ENCODE results near the gene ADAM15. TPM values are rescaled to one million over a fixed set of nuclear protein-coding genes. Genes with fewer than 3 reads are reported as not detected.

Gene ADAM15
- total RNA-seq, 5 donors from 2014 or later (not counting 1 experiment from before 2014, with no cell fraction given): 17.3 to 53.0 (median 37.2) TPM

- H3K27ac ChIP-seq (ENCODE audit: low read length): no peak overlapping the region
- Mint-ChIP-seq H3K36me3 (peaks cover 11% of the 10 kb centered on the region), H3K4me3 (no peak overlapping the region), H3K9me3 (no peaks in the 10 kb centered on the region), H3K27ac (no peak overlapping the region), H3K27me3 (no peaks in the 10 kb centered on the region), H3K4me1 (peaks cover 29 to 42% (median 35%) of the 10 kb centered on the region in 3 donors)
- WGBS (ENCODE audit: insufficient coverage): no CpG with 5 or more reads among the region's 3 CpGs
- POLR2A ChIA-PET: no interaction called here
- CTCF ChIA-PET: interaction anchor here in 1 of 2 donors (9.5 kb wide), 1 partner anchor 17 kb away, joined by 57 read pairs; no protein-coding TSS in a partner anchor
- ATAC-seq (replicated peaks in 1 of 4) (no peak), DNase-seq (no peak)
- no peak overlapping the region for H3K4me3 ChIP-seq (ENCODE audit: control insufficient read depth in 1 of 2, extremely low read depth in 1 of 2, low read length in 1 of 2)
- H3K9me3 ChIP-seq: no peaks in the 10 kb centered on the region
- H3K4me1 ChIP-seq (ENCODE audit: control insufficient read depth in 1 of 2, extremely low read depth in 1 of 2, insufficient read depth in 2 of 2, low read length in 2 of 2): peaks cover 14 to 38% of the 10 kb centered on the region in 2 experiments
- peaks cover 0 to 9% of the 10 kb centered on the region in 2 experiments for H3K27me3 ChIP-seq (replicated peaks in 1 of 2; ENCODE audit: control insufficient read depth in 2 of 2, extremely low read depth in 1 of 2, insufficient read depth in 2 of 2, low read length in 1 of 2)
- peaks cover 6 to 15% of the 10 kb centered on the region in 2 donors for H3K36me3 ChIP-seq (ENCODE audit: control insufficient read depth in 2 of 2, extremely low read depth in 1 of 2, insufficient read depth in 1 of 2, low read length in 1 of 2)
Observed at GRCh38 chr1:155068599-155068998, 17.5 kb downstream of the ADAM15 start.

- WGBS (ENCODE audit: insufficient coverage): no CpG with 5 or more reads among the region's 7 CpGs
- POLR2A ChIA-PET: no interaction called here
- peak overlapping the region in 1 of 3 donors; percentile 67 for H3K4me3 Mint-ChIP-seq
Observed at GRCh38 chr1:155069551-155070157, 18.5 kb downstream of the ADAM15 start.

GRCh38 chr1:155070158-155070621, 19.1 kb downstream of the ADAM15 start:
- H3K27me3 ChIP-seq (replicated peaks in 1 of 2; ENCODE audit: control insufficient read depth in 2 of 2, extremely low read depth in 1 of 2, insufficient read depth in 2 of 2, low read length in 1 of 2): peaks cover 0 to 9% of the 10 kb centered on the region in 2 experiments
- no peak overlapping the region for H3K27ac ChIP-seq (ENCODE audit: low read length)
- ATAC-seq (replicated peaks in 1 of 4): no peak
- peak overlapping the region in 1 of 2 donors; percentile 42 for H3K4me3 ChIP-seq (ENCODE audit: control insufficient read depth in 1 of 2, extremely low read depth in 1 of 2, low read length in 1 of 2)
- peaks cover 6 to 15% of the 10 kb centered on the region in 2 donors for H3K36me3 ChIP-seq (ENCODE audit: control insufficient read depth in 2 of 2, extremely low read depth in 1 of 2, insufficient read depth in 1 of 2, low read length in 1 of 2)
- H3K27ac Mint-ChIP-seq: no peak overlapping the region
- H3K9me3 ChIP-seq: no peaks in the 10 kb centered on the region
- peaks cover 23 to 38% (median 34%) of the 10 kb centered on the region in 3 donors for H3K4me1 Mint-ChIP-seq
- H3K4me3 Mint-ChIP-seq: peak overlapping the region in 2 of 3 donors; percentile 13 to 67
- DNase-seq: no peak
- no peaks in the 10 kb centered on the region for H3K9me3 Mint-ChIP-seq
- H3K4me1 ChIP-seq (ENCODE audit: control insufficient read depth in 1 of 2, extremely low read depth in 1 of 2, insufficient read depth in 2 of 2, low read length in 2 of 2): peaks cover 21 to 39% of the 10 kb centered on the region in 2 experiments
- ChIA-PET POLR2A (no interaction called here), CTCF (interaction anchor here (0.5 to 9.5 kb wide), 4 partner anchors 13 to 21 kb away, joined by 6 to 57 read pairs (median 8); no protein-coding TSS in a partner anchor)
- 70% methylated on average over 15 of the region's 28 CpGs for WGBS (ENCODE audit: insufficient coverage)
- H3K27me3 Mint-ChIP-seq: no peaks in the 10 kb centered on the region
- peaks cover 11% of the 10 kb centered on the region for H3K36me3 Mint-ChIP-seq

More at GRCh38 chr1:155069551-155070157, 18.5 kb downstream of the ADAM15 start:
- H3K36me3 ChIP-seq (ENCODE audit: control insufficient read depth in 2 of 2, extremely low read depth in 1 of 2, insufficient read depth in 1 of 2, low read length in 1 of 2): peaks cover 6 to 15% of the 10 kb centered on the region in 2 donors
- no peaks in the 10 kb centered on the region for H3K9me3 ChIP-seq
- no peak overlapping the region for H3K27ac ChIP-seq (ENCODE audit: low read length)
- H3K27me3 ChIP-seq (replicated peaks in 1 of 2; ENCODE audit: control insufficient read depth in 2 of 2, extremely low read depth in 1 of 2, insufficient read depth in 2 of 2, low read length in 1 of 2): peaks cover 0 to 9% of the 10 kb centered on the region in 2 experiments
- H3K4me1 Mint-ChIP-seq: peaks cover 27 to 42% (median 37%) of the 10 kb centered on the region in 3 donors
- ATAC-seq (replicated peaks in 1 of 4) (no peak), DNase-seq (no peak)
- H3K4me3 ChIP-seq (ENCODE audit: control insufficient read depth in 1 of 2, extremely low read depth in 1 of 2, low read length in 1 of 2): no peak overlapping the region
- CTCF ChIA-PET: interaction anchor here in 1 of 2 donors (9.5 kb wide), 1 partner anchor 16 kb away, joined by 57 read pairs; no protein-coding TSS in a partner anchor
- no peaks in the 10 kb centered on the region for H3K9me3 Mint-ChIP-seq
- peaks cover 11% of the 10 kb centered on the region for H3K36me3 Mint-ChIP-seq
- no peak overlapping the region for H3K27ac Mint-ChIP-seq
- no peaks in the 10 kb centered on the region for H3K27me3 Mint-ChIP-seq
- peaks cover 17 to 39% of the 10 kb centered on the region in 2 experiments for H3K4me1 ChIP-seq (ENCODE audit: control insufficient read depth in 1 of 2, extremely low read depth in 1 of 2, insufficient read depth in 2 of 2, low read length in 2 of 2)

- ATAC-seq (replicated peaks in 1 of 4): peak; percentile 93 to 97 (median 96)
- Mint-ChIP-seq H3K9me3 (no peaks in the 10 kb centered on the region), H3K27ac (peak overlapping the region in 1 of 2 donors; percentile 33), H3K4me3 (peak overlapping the region; percentile 46 to 67 (median 47)), H3K36me3 (peaks cover 11% of the 10 kb centered on the region), H3K27me3 (no peaks in the 10 kb centered on the region), H3K4me1 (peaks cover 23 to 37% (median 33%) of the 10 kb centered on the region in 3 donors)
- peak overlapping the region; percentile 42 to 64 for H3K4me3 ChIP-seq (ENCODE audit: control insufficient read depth in 1 of 2, extremely low read depth in 1 of 2, low read length in 1 of 2)
- peaks cover 0 to 9% of the 10 kb centered on the region in 2 experiments for H3K27me3 ChIP-seq (replicated peaks in 1 of 2; ENCODE audit: control insufficient read depth in 2 of 2, extremely low read depth in 1 of 2, insufficient read depth in 2 of 2, low read length in 1 of 2)
- H3K4me1 ChIP-seq (ENCODE audit: control insufficient read depth in 1 of 2, extremely low read depth in 1 of 2, insufficient read depth in 2 of 2, low read length in 2 of 2): peaks cover 28 to 39% of the 10 kb centered on the region in 2 experiments
- H3K36me3 ChIP-seq (ENCODE audit: control insufficient read depth in 2 of 2, extremely low read depth in 1 of 2, insufficient read depth in 1 of 2, low read length in 1 of 2): peaks cover 6 to 15% of the 10 kb centered on the region in 2 donors
- 21% methylated on average over 48 of the region's 61 CpGs for WGBS (ENCODE audit: insufficient coverage)
- H3K9me3 ChIP-seq: no peaks in the 10 kb centered on the region
- CTCF ChIA-PET: interaction anchor here (0.5 to 1.0 kb wide), 2 partner anchors 14 to 21 kb away, joined by 6 to 10 read pairs; no protein-coding TSS in a partner anchor
- peak in 34 of 35 experiments; percentile 56 to 87 (median 79) for DNase-seq
- POLR2A ChIA-PET: no interaction called here
- H3K27ac ChIP-seq (ENCODE audit: low read length): peak overlapping the region; percentile 23
Observed at GRCh38 chr1:155070721-155071569, 19.8 kb downstream of the ADAM15 start.

GRCh38 chr1:155071701-155072100, 20.6 kb downstream of the ADAM15 start:
- no peak overlapping the region for H3K27ac ChIP-seq (ENCODE audit: low read length)
- WGBS (ENCODE audit: insufficient coverage): 79% methylated on average over 7 of the region's 14 CpGs
- POLR2A ChIA-PET: interaction anchor here in 1 of 2 donors (0.6 kb wide), 2 partner anchors 11 to 212 kb away, joined by 3 to 4 read pairs; no protein-coding TSS in a partner anchor
- H3K4me1 Mint-ChIP-seq: peaks cover 23 to 32% (median 30%) of the 10 kb centered on the region in 3 donors
- no peak overlapping the region for H3K4me3 ChIP-seq (ENCODE audit: control insufficient read depth in 1 of 2, extremely low read depth in 1 of 2, low read length in 1 of 2)
- H3K4me1 ChIP-seq (ENCODE audit: control insufficient read depth in 1 of 2, extremely low read depth in 1 of 2, insufficient read depth in 2 of 2, low read length in 2 of 2): peaks cover 35 to 43% of the 10 kb centered on the region in 2 experiments
- peak overlapping the region; percentile 33 to 64 for H3K27ac Mint-ChIP-seq
- CTCF ChIA-PET: no interaction called here
- no peaks in the 10 kb centered on the region for H3K9me3 ChIP-seq
- ATAC-seq (replicated peaks in 1 of 4): no peak
- peak overlapping the region; percentile 46 to 67 (median 47) for H3K4me3 Mint-ChIP-seq
- H3K36me3 Mint-ChIP-seq: peaks cover 7% of the 10 kb centered on the region
- no peaks in the 10 kb centered on the region for H3K9me3 Mint-ChIP-seq
- peaks cover 6 to 15% of the 10 kb centered on the region in 2 donors for H3K36me3 ChIP-seq (ENCODE audit: control insufficient read depth in 2 of 2, extremely low read depth in 1 of 2, insufficient read depth in 1 of 2, low read length in 1 of 2)
- no peak for DNase-seq
- no peaks in the 10 kb centered on the region for H3K27me3 Mint-ChIP-seq
- peaks cover 0 to 9% of the 10 kb centered on the region in 2 experiments for H3K27me3 ChIP-seq (replicated peaks in 1 of 2; ENCODE audit: control insufficient read depth in 2 of 2, extremely low read depth in 1 of 2, insufficient read depth in 2 of 2, low read length in 1 of 2)

Data from T-cell (primary cell).